GM21619 (cell line): Measurements from ENCODE around the gene CD300LD.
"Not testable (repeated sequence)": the region's sequence is repeated elsewhere in the genome, so short reads cannot be mapped to it uniquely, and the experiment has no call there.

Source experiments
- ATAC-seq: cut with Tn5 transposase; IDR thresholded peaks from one replicate; pipeline ENCODE4 v1.9.1; 2021; ENCODE audit not compliant: unreplicated experiment

The CD300LD gene

DNA sequence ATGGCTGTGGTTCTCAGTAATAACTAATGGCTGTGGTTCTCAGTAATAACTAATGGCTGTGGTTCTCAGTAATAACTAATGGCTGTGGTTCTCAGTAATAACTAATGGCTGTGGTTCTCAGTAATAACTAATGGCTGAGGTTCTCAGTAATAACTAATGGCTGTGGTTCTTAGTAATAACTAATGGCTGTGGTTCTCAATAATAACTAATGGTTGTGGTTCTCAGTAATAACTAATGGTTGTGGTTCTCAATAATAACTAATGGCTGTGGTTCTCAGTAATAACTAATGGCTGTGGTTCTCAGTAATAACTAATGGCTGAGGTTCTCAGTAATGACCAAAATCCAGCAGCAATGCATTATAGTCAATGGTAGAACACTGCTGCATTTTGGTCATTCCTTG is 18.4 kb downstream of the CD300LD start:
- not testable (repeated sequence) for ATAC-seq

DNA sequence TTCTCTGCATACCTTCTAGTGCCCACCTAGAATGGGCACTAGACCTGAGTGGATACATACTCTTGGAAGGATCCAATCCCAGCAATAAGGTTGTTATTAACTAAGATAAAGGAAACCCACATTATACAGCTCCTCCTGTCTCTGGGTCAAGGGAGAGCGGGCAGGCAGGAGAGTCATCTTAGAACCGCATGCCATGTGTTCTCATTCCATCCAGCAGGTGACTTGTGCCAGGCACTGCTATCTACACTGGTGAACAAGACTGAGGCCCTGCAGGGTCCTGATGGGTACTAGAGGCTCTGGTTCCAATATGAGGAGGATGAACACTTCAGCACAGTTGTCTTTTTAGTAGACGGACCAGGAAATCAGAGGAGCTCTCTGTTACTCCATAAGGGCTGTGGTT is 18.9 kb downstream of the CD300LD start:
- no peak for ATAC-seq

DNA sequence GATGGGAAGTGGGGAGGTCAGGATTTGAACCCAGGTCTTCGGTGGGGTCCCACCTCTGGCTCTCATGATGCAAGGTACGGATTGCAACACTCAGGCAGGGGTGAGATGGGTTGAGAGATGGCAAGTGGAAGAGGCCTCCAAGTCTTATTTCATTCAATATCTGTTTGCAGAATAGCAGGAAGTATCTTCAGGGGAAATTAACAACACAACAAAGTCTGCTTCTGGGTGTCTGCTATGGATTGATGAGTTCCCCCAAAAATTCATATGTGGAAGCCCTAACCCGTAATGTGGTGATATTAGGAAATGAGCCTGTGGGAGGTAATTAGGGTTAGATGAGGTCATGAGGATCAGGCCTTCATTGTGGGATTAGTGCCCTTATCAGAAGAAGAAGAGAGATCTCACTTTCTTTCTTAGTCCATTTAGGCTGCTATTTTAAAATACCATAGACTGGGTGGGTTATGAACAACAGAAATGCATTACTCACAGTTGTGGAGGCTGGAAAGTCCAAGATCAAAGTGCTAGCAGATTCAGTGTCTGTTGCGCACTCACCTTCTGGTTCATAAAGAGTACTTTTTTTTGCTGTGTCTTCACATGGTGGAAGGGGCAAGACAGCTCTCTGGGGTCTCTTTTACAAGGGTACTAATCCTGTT is 20.3 kb downstream of the CD300LD start:
- no peak for ATAC-seq

DNA sequence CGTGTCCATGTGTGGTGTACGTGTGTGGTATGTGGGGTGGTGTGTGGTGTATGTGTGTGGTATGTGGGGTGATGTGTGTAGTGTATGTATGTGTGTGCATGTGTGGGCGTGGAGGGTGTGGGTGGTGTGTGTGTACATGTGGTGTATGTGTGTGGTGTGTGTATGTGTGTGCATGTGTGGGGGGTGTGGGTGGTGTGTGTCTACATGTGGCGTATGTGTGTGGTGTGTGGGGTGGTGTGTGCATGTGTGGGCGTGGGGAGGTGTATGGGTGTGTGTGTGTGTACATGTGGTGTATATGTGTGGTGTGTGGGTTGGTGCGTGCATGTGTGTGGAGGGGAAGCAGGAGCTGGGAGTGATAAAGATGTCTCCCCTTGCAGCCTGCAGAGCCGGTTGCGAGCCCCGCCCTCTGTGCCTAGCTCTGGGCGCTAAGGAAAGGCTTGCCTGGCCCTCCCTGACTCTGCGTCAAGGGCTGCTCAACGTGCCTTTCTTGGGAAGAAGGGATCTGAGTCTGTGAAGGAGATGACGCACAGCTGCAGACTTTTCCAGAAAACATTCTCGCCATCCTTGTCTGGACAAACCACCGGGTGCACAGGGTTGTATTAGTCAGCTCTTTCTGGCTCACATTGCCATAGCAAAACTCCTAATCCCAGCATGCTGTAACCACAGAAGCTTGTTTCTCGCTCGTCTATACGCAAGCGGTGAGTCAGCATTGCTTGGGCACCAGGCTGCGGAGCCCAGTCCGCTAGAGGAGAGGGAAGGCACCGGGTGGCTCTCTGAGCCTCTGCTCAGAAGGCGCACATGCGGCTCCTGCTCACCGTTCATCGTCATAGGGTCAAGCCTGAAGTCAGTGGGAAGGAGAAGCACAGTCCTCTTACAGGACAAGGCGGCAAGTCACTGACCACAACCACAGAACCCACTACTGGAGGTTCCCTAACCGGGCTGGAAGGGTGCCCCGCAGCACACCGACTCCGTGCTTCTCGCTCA is 22.8 kb downstream of the CD300LD start:
- ATAC-seq, result no peak

DNA sequence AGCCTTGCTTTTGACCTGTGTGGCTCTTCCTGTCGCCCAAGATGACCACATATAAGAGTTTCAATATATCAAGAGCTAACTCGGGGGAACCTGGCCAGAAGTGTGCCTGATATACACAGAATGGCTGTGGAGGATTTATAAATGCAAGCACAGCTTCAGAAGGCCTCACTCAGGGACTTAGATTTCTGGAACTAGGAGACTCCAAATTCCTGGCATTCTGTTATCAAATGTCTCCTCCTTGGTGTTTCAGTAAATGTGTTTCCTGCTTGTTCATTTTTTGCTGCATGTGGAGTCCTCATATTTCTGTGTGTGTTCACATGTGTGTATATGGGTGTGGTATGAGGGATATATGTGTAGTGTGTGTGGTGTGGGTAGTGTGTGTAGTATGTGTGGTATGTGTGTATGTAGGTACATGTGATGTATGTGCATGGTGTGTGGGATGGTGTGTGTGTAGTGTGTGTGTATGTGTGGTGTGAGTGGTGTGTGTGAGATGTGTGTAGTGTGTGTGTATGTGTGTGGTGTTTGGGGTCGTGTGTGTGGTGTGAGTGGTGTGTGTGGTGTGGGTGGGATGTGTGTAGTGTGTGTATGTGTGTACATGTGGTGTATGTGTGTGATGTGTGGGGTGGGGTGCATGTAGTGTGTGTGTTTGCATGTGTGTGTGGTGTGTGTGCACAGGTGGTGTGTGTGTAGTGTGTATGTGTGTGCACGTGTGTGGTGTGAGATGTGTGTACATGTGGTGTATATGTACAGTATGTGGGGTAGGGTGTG is 23.8 kb downstream of the CD300LD start:
- ATAC-seq, result no peak

DNA sequence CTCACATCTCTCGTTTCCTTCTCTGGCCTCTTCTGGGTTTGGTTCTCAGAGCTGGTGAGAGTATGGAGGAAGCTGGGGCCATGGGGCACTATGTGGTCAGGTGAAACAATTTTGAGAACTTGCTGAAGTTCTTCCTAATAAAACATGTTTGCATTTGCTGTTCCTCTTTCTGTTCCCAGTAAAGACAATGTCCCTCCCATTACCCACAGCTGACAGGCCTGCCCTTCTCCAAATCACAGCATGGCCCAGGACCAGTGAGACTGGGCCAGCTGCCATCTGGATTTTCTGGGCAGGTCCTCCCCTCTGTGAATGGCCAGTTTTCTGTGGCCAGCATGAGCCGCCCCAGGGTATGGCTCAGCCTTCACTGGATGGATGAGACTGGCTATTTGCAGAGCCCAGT is 24.7 kb downstream of the CD300LD start, which contains the start of gene CD300H:
Gene CD300H, minus strand, starts transcription at position 113 of the 400 bp plus-strand sequence.
- ATAC-seq, result no peak

DNA sequence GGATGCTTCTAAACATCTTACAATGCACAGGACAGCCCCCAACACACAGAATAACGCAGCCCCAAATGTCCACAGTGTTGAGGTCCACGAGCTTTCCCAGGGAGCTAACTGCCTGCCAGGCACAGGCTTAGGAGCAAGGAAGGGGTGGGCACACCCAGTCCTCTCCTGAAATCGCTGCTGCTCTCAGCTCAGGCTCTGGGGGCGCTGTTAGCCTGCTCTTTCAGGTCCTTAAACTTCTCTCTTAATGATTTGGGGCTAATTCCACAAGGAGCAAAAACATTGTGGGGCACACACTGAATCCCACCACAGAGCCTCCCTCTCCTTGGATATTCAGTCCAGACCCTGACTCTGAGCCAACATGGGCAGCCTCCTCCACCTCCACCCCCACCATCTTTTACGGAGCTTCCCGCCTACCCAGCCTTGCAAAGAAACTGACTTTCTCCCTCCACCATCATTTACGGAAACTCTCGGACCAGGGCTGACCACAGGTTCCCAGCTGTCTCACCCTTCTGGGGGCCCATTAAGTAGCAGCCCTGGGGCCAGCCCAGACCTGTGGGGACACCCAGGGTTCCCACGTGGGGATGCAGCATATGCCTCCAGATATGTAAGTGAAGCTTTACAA is 25.8 kb downstream of the CD300LD start:
- ATAC-seq, result no peak

DNA sequence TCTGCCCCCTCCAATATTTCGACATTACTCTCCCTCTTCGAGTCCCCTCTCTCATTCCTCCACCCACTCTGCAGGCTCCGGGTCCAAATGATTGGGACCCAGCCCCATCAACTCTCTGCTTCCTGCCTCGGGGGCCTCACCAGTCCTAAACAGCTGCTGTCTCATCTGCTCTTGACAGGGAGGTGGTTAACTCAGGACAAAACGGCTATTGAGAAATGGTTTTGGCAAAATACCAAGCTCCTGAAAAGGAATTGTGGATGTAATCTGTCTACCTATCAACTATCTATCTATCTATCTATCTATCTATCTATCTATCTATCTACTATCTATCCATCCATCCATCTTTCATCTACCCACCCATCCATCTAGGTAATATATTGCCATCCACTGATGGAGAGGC is 27.0 kb downstream of the CD300LD start:
- no peak for ATAC-seq

DNA sequence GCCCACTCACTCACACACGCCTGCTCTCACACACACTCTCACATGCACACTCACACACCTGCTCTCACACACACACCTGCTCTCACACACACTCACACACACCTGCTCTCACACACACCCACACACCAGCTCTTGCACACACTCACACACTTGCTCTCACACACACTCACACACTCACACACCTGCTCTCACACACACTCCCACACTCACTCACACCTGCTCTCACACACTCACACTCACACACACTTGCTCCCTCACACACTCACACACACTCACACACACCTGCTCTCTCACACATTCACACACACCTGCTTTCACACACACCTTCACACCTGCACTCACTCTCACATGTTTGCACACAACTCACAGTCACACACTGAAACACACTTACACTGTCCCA is 28.7 kb downstream of the CD300LD start:
- ATAC-seq, result no peak

DNA sequence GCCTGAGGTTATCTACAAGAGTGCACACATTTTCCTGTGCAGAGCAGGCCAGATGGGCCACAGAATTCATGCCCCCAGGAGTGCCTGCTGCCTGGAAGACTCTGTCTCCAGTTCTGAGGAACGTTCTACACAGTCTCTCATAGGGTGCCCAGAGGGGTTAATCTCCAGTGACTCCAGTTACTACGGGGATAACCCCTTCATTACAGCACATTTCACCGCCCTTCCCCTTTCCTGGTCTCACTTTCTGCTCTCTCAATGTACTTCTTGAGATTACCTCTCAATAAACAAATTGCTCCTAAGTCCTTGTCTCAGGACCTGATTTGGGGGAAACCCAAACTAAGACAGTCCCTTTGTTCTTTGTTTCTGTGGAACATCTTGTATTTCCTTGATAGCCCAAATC is 30.5 kb downstream of the CD300LD start:
- no peak for ATAC-seq

DNA sequence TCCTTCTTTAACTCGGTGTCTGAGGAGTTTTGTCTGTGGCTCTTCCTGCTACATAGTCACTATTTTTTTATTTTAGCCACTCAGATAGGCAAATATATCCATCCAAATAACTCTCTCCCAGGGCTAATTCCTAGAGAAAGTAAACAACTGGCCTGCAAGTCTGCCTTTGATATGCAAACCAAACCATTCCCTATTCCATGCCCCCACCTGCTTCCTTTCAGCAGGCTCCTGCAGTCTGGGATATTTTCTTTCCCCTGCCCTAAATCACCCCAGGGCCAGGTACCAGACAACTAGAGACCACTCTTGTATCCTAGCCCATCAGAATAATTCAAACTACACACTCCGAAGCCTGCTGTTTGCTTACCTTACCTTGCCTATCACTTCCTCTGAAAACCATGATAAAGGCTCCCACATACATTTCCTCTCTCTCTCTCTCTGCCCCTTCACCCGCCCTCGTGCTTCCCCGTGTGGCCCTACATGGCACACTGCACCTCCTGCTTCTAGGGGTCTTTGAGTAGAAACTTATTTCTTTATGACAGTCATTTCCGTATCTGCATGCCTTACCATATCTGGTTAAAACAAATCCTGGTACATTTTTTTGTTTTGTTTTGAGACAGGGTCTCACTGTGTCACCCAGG is 33.1 kb downstream of the CD300LD start:
- no peak for ATAC-seq

DNA sequence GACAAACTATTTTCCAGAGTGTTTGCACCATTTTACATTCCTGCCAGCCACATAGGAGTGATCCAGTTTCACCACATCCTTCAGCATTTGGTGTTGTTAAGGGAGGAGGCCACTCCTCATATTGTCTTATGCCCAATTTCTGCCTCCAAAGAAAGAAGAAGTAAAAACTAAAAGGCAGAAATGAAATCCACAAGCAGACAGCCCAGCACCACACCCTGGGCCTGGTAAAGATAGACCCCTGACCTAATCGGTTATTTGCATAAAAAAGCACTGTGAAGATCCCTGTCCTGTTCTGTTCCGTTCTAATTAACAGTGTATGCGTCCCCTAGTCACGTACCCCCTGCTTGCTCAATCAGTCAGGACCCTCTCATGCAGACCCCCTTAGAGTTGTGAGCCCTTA is 33.7 kb downstream of the CD300LD start:
- ATAC-seq, result not testable (repeated sequence)

DNA sequence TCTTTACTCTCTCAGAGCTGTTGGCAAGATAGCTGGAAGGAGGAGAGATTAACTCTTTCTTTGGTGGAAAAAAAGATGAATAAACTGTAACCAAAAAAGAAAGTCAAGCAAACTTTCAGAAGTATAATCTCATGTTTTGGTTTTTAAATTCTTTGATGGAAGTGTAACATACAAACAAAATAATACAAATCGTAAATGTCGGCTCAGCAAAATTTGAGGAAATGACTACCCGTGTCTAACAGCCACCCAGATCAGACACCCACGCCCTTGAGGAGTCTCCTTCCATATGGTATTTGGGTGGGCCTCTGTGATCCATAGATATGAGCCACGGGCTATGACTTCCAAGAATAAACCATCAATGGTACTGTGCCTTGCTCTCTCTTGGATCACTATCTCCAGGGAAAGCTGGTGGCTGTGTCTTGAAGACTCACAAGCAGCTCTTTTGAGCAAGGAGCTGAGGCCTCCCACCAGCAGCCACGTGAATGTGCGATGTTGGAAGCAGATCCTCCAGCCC is 36.6 kb downstream of the CD300LD start:
- no peak for ATAC-seq

DNA sequence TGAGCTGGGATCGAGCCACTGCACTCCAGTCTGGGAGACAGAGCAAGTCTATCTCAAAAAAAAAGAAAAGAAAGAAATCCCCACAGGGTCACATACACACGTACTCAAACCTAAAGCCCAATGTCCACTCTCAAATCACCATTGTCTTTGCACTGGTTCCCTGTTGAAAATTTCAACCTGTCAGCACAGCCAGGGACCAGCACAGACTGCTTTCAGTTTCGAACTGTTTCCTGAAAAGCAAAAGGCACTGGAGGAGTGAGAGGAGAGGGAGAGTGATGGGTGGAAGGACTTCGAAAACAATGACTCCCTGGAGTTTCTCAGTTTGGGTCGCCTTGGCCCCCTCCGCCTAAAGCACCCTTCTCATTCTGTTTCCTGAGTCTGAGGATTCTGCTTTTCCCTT is 37.2 kb downstream of the CD300LD start:
- no peak for ATAC-seq

DNA sequence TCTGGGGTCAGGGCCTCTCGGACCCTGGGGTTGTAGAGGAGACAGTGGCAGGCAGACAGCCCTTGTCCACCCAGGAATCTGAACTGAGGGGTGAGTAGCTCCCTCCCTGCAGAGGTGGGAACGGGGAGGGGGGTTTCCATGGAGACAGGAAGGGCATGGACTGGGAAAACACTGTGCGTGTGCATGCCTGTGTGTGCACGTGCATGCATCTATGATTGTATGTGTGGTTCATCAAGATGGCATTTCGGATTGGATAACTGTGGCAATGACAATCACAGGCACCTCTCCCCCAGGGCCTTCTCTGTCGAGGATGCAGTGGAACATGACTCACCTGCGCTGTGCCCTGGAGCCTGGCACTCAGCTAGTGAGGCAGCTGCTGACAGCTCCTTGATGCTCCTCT is 40.0 kb downstream of the CD300LD start:
- ATAC-seq, result no peak

DNA sequence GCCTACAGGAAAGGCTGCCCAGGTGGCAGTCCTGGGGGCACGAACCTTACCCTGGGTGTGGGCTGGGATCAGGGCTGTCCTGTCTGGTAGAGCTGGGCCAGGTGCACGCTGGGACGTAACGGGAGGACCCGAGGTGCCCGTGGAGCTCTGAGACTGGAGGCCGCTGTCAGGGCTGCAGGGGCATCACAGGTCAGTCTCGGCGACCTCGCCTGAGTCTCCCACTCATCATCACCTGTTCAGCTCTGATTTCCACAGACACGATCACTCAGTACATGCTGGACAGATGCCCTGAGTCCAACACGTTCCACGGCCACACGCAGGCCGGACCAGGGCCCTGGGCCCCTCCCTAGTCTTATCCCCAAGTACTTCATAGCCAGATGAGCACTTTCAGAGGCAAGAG is 41.5 kb downstream of the CD300LD start:
- ATAC-seq, result no peak

DNA sequence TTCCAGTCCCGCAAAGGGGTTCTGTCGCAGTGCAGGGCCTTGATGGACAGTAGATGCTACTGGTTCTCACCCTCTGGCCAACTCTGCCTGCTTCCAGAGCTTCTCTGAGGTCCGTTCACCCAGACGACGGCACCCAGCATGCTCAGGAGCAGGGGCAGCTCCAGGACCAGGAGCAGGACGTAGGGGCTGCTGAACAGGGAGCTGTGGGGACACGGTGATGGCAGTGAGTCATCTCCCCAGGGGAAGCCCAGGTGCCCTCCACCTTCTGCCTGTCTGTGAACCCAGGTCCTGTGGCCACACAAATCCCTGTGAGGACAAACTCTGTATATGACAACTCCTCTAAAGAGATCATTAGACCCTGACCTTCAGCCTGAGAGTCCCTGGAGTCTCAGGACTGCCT is 42.7 kb downstream of the CD300LD start:
- ATAC-seq, result no peak

DNA sequence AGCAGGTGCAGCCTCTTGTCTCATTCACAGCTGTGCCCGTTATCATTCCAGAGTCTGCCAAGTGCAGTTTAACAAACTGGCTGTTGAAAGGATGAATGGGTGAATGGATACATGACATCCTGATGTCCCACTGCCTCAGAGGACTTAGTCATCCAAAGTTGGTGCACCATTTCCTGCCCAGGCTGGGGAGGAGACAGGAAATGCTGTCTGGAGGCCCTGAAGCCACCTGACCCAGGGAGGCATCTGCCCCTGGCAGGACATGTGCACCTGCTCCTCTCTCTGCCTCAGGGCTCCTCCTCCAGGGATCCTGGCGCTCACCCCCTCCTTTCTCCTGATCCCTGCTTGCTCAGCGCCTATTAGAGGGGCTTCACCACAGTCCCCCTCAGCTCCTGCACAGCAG is 44.3 kb downstream of the CD300LD start:
- no peak for ATAC-seq

DNA sequence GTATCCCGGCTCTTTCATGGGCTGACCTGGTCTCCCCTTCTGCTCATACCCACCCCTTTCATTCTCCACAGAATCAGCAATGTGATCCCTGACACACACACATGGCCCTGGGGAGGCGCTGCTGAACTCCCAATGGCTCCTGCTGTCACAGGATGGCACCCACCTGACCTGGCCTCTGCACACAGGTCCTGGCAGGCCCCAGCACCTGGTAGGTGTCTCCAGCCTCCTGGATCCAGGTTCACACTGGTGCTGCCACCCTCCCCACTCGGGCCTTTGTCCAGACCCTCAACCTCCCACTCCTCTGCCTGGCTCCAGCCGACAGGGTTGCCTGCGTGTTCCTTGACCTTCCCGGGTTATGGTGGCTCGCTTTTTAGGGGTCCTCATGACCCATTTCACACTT is 44.8 kb downstream of the CD300LD start:
- no peak for ATAC-seq

DNA sequence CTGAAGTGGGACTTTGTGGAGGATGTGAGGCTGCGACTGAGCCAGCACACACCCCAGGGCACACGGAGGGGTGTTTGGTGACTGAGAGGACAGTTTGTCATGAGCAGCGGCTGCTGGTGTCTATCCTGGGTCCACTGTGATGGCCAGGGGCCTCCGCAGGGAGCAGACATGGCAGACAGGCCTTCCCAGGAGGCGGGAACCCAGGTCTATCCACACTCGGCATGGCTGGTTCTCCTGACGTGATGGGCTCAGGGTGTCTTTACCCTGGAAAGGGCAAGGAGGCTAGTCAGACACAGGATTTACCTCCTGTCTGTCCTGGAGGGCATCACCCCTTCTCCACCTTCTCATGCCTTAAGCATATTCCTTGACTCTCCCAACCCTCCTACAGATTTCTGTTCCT is 45.5 kb downstream of the CD300LD start:
- ATAC-seq, result no peak
